ENCODE results near the gene NEURL1B. TPM values are rescaled to one million over a fixed set of nuclear protein-coding genes. Genes with fewer than 3 reads are reported as not detected.
"Not testable (repeated sequence)": the region's sequence is repeated elsewhere in the genome, so short reads cannot be mapped to it uniquely, and the experiment has no call there.

The NEURL1B gene
- total RNA-seq, 2 donors from 2014 or later, result 17.3 to 17.6 TPM

DNA sequence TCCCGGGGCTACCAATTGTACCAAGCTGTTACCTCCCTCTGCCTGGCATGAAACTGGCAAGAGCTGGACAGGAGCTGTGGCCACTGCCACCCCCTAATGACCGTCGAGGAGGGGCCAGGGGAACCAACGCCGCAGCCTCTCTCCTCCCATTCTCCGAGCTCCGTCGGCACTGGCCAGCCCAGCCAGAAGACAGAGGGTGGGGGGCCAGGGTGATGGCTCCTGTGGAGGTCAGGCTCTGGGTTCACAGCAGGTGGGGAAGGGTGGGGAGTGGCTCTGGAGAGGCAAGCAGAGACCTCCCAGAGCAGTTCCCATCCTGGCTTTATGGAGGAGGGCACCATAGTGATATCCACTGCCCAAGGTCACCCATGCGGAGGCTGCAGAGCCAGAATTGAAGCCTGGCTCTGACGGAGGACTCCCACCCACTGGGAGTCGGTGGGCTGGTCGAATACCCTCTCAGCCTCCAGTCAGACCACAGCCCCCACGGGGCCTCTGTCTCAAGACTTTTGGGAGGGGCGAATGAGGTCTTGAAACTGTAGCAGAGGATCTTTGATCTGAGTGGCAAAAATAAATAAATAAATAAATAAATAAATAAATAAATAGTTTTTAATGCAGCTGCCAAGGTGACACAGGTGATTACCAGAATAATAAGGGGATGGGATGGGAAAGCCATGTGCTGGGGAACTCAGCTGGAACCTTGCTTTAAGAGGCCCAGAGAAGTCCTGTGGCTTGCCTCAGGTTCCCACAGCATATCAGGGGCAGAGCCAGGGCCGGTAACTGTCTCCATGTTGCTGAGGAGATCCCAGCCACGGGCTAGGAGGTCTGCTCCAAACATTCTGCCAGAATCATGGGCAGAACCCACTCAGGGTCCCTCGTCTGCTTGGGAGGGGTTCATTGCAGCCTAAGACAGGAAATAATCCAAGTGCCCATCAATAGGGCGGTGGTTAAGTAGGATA lies 42.5 kb upstream of the NEURL1B start:
- TF ChIP-seq, protein P1, sequence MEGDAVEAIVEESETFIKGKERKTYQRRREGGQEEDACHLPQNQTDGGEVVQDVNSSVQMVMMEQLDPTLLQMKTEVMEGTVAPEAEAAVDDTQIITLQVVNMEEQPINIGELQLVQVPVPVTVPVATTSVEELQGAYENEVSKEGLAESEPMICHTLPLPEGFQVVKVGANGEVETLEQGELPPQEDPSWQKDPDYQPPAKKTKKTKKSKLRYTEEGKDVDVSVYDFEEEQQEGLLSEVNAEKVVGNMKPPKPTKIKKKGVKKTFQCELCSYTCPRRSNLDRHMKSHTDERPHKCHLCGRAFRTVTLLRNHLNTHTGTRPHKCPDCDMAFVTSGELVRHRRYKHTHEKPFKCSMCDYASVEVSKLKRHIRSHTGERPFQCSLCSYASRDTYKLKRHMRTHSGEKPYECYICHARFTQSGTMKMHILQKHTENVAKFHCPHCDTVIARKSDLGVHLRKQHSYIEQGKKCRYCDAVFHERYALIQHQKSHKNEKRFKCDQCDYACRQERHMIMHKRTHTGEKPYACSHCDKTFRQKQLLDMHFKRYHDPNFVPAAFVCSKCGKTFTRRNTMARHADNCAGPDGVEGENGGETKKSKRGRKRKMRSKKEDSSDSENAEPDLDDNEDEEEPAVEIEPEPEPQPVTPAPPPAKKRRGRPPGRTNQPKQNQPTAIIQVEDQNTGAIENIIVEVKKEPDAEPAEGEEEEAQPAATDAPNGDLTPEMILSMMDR (IDR thresholded peaks at IDR 0.05), result no peak
- peaks cover 0 to 19% of the 10 kb centered on the region in 2 donors for H3K4me1 ChIP-seq (ENCODE audit: control insufficient read depth in 1 of 2, low read depth in 2 of 2)
- H3K9me3 ChIP-seq, result no peaks in the 10 kb centered on the region
- ATAC-seq (ENCODE audit: insufficient number of reproducible peaks, low FRiP score, low read depth) (no peak), DNase-seq (ENCODE audit: low spot score) (no peak)
- H3K36me3 ChIP-seq, result no peaks in the 10 kb centered on the region
- no peak overlapping the region for H3K4me3 ChIP-seq
- no peaks in the 10 kb centered on the region for H3K27me3 ChIP-seq (replicated peaks; ENCODE audit: insufficient read depth)
- no peak overlapping the region for H3K27ac ChIP-seq

DNA sequence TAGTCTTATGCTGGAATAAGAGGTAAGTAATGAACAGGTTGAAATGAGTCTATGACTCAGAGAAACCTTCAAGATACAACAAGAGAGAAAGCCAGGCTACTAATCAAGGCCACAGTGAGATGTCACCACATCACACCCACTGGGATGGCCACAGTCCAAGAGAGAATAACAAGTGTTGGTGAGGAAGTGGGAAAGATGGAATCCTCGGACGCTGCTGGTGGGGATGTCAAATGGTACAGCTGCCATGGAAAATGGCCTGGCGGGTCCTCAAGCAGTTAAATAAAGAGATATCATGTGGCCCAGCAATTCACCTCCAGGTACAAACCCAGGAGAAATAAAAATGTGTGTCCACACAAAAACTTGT lies 41.9 kb upstream of the NEURL1B start:
- no peak overlapping the region for H3K4me3 ChIP-seq
- H3K27ac ChIP-seq, result no peak overlapping the region
- H3K27me3 ChIP-seq (replicated peaks; ENCODE audit: insufficient read depth), result no peaks in the 10 kb centered on the region
- TF ChIP-seq, protein P1 (IDR thresholded peaks at IDR 0.05), result no peak
- peaks cover 0 to 21% of the 10 kb centered on the region in 2 donors for H3K4me1 ChIP-seq (ENCODE audit: control insufficient read depth in 1 of 2, low read depth in 2 of 2)
- DNase-seq (ENCODE audit: low spot score) (no peak), ATAC-seq (ENCODE audit: insufficient number of reproducible peaks, low FRiP score, low read depth) (no peak)
- no peaks in the 10 kb centered on the region for H3K36me3 ChIP-seq
- no peaks in the 10 kb centered on the region for H3K9me3 ChIP-seq

DNA sequence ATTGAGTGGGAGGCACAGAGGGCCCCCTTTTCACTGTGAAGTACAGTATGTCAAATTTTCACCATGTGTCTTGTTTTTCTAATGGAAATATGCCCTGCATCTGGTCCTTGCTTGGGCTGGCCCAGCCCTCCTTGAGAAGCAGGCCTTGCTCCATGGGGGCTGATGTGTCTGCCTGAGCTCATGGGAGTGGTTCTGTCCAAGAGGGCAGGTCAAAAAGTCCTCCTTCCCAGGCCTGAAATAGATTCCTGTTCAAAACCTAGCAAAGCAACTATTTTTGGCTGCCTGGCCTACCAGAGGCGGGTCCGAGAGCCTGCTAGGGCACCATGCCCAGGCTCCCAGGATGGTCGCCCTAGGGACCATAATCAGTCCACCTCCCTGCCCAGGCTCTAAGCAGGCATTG lies 40.5 kb upstream of the NEURL1B start:
- ATAC-seq (ENCODE audit: insufficient number of reproducible peaks, low FRiP score, low read depth) (no peak), DNase-seq (ENCODE audit: low spot score) (no peak)
- no peaks in the 10 kb centered on the region for H3K36me3 ChIP-seq
- H3K4me1 ChIP-seq (ENCODE audit: control insufficient read depth in 1 of 2, low read depth in 2 of 2), result peaks cover 0 to 21% of the 10 kb centered on the region in 2 donors
- H3K4me3 ChIP-seq, result no peak overlapping the region
- no peaks in the 10 kb centered on the region for H3K27me3 ChIP-seq (replicated peaks; ENCODE audit: insufficient read depth)
- TF ChIP-seq, protein P1 (IDR thresholded peaks at IDR 0.05), result no peak
- H3K9me3 ChIP-seq, result no peaks in the 10 kb centered on the region
- H3K27ac ChIP-seq, result no peak overlapping the region

DNA sequence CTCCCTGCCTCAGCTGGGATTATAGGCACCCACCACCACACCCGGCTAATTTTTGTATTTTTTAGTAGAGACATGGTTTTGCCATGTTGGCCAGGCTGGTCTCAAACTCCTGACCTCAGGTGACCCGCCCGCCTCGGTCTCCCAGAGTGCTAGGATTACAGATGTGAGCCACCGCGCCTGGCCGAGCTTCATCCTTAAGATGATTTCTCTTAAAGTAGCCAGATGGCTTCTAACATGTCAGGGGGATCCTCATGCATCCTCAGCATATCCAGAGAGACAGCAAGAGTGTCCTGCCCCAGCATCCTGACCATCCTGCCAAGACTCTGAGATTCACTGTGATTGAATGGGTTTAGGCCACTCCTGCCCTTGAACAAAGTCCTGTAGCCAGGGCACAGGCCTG lies 39.5 kb upstream of the NEURL1B start:
- not testable (repeated sequence) for H3K9me3 ChIP-seq; ATAC-seq (ENCODE audit: insufficient number of reproducible peaks, low FRiP score, low read depth); H3K27me3 ChIP-seq (replicated peaks; ENCODE audit: insufficient read depth); H3K4me3 ChIP-seq; DNase-seq (ENCODE audit: low spot score); H3K27ac ChIP-seq; H3K36me3 ChIP-seq
- peaks cover 0 to 21% of the 10 kb centered on the region in 2 donors for H3K4me1 ChIP-seq (ENCODE audit: control insufficient read depth in 1 of 2, low read depth in 2 of 2)

DNA sequence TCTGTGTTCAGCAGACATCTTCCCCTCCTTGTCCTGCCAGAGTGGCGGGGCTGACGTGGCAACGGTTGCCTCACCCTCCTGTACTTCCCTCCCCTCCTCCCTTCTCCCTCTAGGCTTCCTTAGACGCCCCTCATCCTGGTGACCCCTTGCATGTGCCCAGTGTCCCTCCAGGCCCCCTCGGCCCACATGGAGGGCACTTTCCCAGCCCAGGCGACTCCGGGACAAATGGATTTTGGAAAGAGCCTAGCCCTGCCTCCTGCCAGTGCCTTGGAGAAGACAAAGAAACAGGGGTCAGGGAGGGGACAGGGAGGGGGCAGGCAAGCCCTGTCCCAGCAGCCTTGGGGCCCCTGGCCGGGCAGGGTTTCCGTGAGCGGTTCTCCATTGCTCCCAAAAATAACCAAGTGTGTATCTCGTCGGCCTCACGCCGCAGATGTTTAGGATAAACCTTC lies 38.3 kb upstream of the NEURL1B start:
- Histone ChIP-seq H3K27me3 (replicated peaks; ENCODE audit: insufficient read depth) (no peaks in the 10 kb centered on the region), H3K27ac (peak overlapping the region; percentile 17 to 38), H3K4me3 (no peak overlapping the region), H3K4me1 (ENCODE audit: control insufficient read depth in 1 of 2, low read depth in 2 of 2) (peaks cover 0 to 21% of the 10 kb centered on the region in 2 donors), H3K9me3 (peaks cover 4% of the 10 kb centered on the region), H3K36me3 (no peaks in the 10 kb centered on the region)
- TF ChIP-seq, protein P1 (IDR thresholded peaks at IDR 0.05), result no peak
- no peak for ATAC-seq (ENCODE audit: insufficient number of reproducible peaks, low FRiP score, low read depth)
- no peak for DNase-seq (ENCODE audit: low spot score)
